Vagina (tissue), 2 donors: ENCODE data around the gene CWC15. TPM values are rescaled to one million over a fixed set of nuclear protein-coding genes. Genes with fewer than 3 reads are reported as not detected.
"Not testable (repeated sequence)": the region's sequence is repeated elsewhere in the genome, so short reads cannot be mapped to it uniquely, and the experiment has no call there.

Experiments
- DNase-seq, 2 donors: peaks; one replicate each; pipeline ENCODE4 v3.0.0-alpha.2; 2017; ENCODE audit errors: extremely low spot score in 2 of 2
- H3K27ac ChIP-seq: fragments of 200-600 bp; sonication (generic); one replicate; pipeline ENCODE4 v1.5.1; 2019
- H3K27me3 ChIP-seq: fragments of 200-600 bp; sonication (generic); one replicate; pipeline ENCODE4 v1.5.1; 2019
- H3K36me3 ChIP-seq, 2 donors: fragments of 200-600 bp; sonication (generic); one replicate each; pipeline ENCODE4 v1.5.1; 2017 to 2019
- H3K4me1 ChIP-seq: fragments of 200-600 bp; sonication (generic); one replicate; pipeline ENCODE4 v1.5.1; 2019
- H3K4me3 ChIP-seq, 2 donors: fragments of 200-600 bp; sonication (generic); 1 replicate in 1 of 2; 2 replicates in 1 of 2; pipeline ENCODE4 v1.5.1; 2016 to 2019
- H3K9me3 ChIP-seq: fragments of 200-600 bp; sonication (generic); one replicate; pipeline ENCODE4 v1.5.1; 2019
- CTCF ChIP-seq, 3 experiments: fragments of 450-650 bp in 2 of 3; fragments of 200-600 bp in 1 of 3; sonication (generic) in 1 of 3; IDR thresholded peaks; one replicate each; pipeline ENCODE4 v1.5.1; 2017 to 2019; ENCODE audit warnings: antibody characterized with exemption in 3 of 3, mild to moderate bottlenecking in 2 of 3, moderate library complexity in 2 of 3
- POLR2A ChIP-seq, 2 donors: fragments of 450-650 bp; IDR thresholded peaks; one replicate each; pipeline ENCODE4 v1.6.1; 2017; ENCODE audit warnings: antibody characterized with exemption in 2 of 2, mild to moderate bottlenecking in 2 of 2, moderate library complexity in 2 of 2
- POLR2AphosphoS5 ChIP-seq, 2 donors: sonication (generic); formaldehyde crosslinking; IDR thresholded peaks; one replicate each; pipeline ENCODE4 v1.9.0; 2017; ENCODE audit warnings: antibody characterized with exemption in 2 of 2, mild to moderate bottlenecking in 2 of 2, low read depth in 1 of 2; ENCODE audit not compliant: insufficient read depth in 1 of 2
- intact Hi-C: fragments of 100-400 bp; cut with DNase I; formaldehyde crosslinking; loops from one replicate; pipeline ENCODE4 v1.15.1; 2023
- total RNA-seq: library from RNA; depleted of rRNA; stranded (reverse); fragments of >200 nt; gene quantifications from one replicate; pipeline ENCODE4 v1.2.3, GENCODE V29; 2016

Gene CWC15
- 38.1 TPM for total RNA-seq

GRCh38 chr11:94973099-94973968 lies at the start of gene CWC15, which contains the start of gene KDM4D:
Gene CWC15 (minus strand): TSS chr11:94973556. CDS start chr11:94972185, 1,371 bp downstream.
Gene KDM4D (plus strand): TSS chr11:94973709. CDS start chr11:94997373, 23,664 bp downstream.
- TF ChIP-seq CTCF (IDR thresholded peaks at IDR 0.05) (peak in 1 of 3 experiments; percentile 36), POLR2A (IDR thresholded peaks at IDR 0.05) (peak in 1 of 2 donors; percentile 33), POLR2AphosphoS5 (IDR thresholded peaks at IDR 0.05; ENCODE audit: insufficient read depth in 1 of 2, low read depth in 1 of 2) (peak; percentile 89 to 100)
- peak in 1 of 2 donors; percentile 95 for DNase-seq
- intact Hi-C loops = loop anchor here (10.0 kb wide), 1 partner anchor 171 kb away; no protein-coding TSS in a partner anchor

GRCh38 chr11:95021468-95021867 lies 48.1 kb upstream of the CWC15 start:
- H3K36me3 ChIP-seq, H3K4me1 ChIP-seq, H3K27ac ChIP-seq, H3K9me3 ChIP-seq, H3K4me3 ChIP-seq, H3K27me3 ChIP-seq, intact Hi-C loops, DNase-seq: not testable (repeated sequence)

More at GRCh38 chr11:94973099-94973968, at the start of gene CWC15, which contains the start of gene KDM4D:
- peaks cover 17% of the 10 kb centered on the region for H3K4me1 ChIP-seq
- no peaks in the 10 kb centered on the region for H3K27me3 ChIP-seq
- peak within 1 kb of the TSS; percentile 81 for H3K27ac ChIP-seq
- peaks cover 0 to 34% of the 10 kb centered on the region in 2 donors for H3K36me3 ChIP-seq
- no peaks in the 10 kb centered on the region for H3K9me3 ChIP-seq
- peak within 1 kb of the TSS; percentile 82 to 96 for H3K4me3 ChIP-seq

- no peaks in the 10 kb centered on the region for H3K27me3 ChIP-seq
Measured at GRCh38 chr11:95016139-95016538, 42.8 kb upstream of the CWC15 start.

GRCh38 chr11:95014184-95014821 lies 40.9 kb upstream of the CWC15 start:
- Histone ChIP-seq H3K27me3 (no peaks in the 10 kb centered on the region), H3K36me3 (no peaks in the 10 kb centered on the region), H3K27ac (no peak overlapping the region), H3K4me1 (no peaks in the 10 kb centered on the region), H3K4me3 (no peak overlapping the region), H3K9me3 (no peaks in the 10 kb centered on the region)
- TF ChIP-seq POLR2AphosphoS5 (IDR thresholded peaks at IDR 0.05; ENCODE audit: insufficient read depth in 1 of 2, low read depth in 1 of 2) = no peak
- no peak for TF ChIP-seq POLR2A (IDR thresholded peaks at IDR 0.05)
- TF ChIP-seq CTCF (IDR thresholded peaks at IDR 0.05) = no peak
- no peak for DNase-seq
- intact Hi-C loops = no loop called here

More at GRCh38 chr11:95016139-95016538, 42.8 kb upstream of the CWC15 start:
- H3K4me3 ChIP-seq = no peak overlapping the region
- H3K27ac ChIP-seq = no peak overlapping the region
- no peaks in the 10 kb centered on the region for H3K9me3 ChIP-seq
- no peak for DNase-seq
- no peaks in the 10 kb centered on the region for H3K36me3 ChIP-seq
- no peak for TF ChIP-seq POLR2AphosphoS5 (IDR thresholded peaks at IDR 0.05; ENCODE audit: insufficient read depth in 1 of 2, low read depth in 1 of 2)
- TF ChIP-seq CTCF (IDR thresholded peaks at IDR 0.05) = no peak
- TF ChIP-seq POLR2A (IDR thresholded peaks at IDR 0.05) = no peak
- no peaks in the 10 kb centered on the region for H3K4me1 ChIP-seq
- intact Hi-C loops = no loop called here

GRCh38 chr11:95011376-95011775 lies 38.0 kb upstream of the CWC15 start:
- Histone ChIP-seq H3K4me3 (no peak overlapping the region), H3K27ac (no peak overlapping the region), H3K4me1 (no peaks in the 10 kb centered on the region), H3K27me3 (no peaks in the 10 kb centered on the region), H3K9me3 (no peaks in the 10 kb centered on the region), H3K36me3 (no peaks in the 10 kb centered on the region)
- intact Hi-C loops = no loop called here
- DNase-seq = no peak
- TF ChIP-seq POLR2AphosphoS5 (IDR thresholded peaks at IDR 0.05; ENCODE audit: insufficient read depth in 1 of 2, low read depth in 1 of 2) = no peak
- no peak for TF ChIP-seq CTCF (IDR thresholded peaks at IDR 0.05)
- TF ChIP-seq POLR2A (IDR thresholded peaks at IDR 0.05) = no peak
